T-helper 1 cell treated with Interleukin-12 subunit alpha and Interleukin-12 subunit beta and Interleukin-4 antibody, amounts not matched to agents 30 μg/mL and 1 μg/mL, for 36 hours (primary cell): Measurements from ENCODE around the gene PRDM5.

Experiments
- H3K27ac Mint-ChIP-seq: one replicate; pipeline ENCODE4 v1.8.0; 2021; ENCODE audit warnings: mild to moderate bottlenecking, mixed read lengths
- H3K27me3 Mint-ChIP-seq: one replicate; pipeline ENCODE4 v1.8.0; 2021; ENCODE audit warnings: low read depth, mixed read lengths
- H3K36me3 Mint-ChIP-seq: one replicate; pipeline ENCODE4 v1.8.0; 2021; ENCODE audit warnings: low read depth, mixed read lengths
- H3K4me1 Mint-ChIP-seq: one replicate; pipeline ENCODE4 v1.8.0; 2021; ENCODE audit warnings: low read depth, mixed read lengths
- H3K4me3 Mint-ChIP-seq: one replicate; pipeline ENCODE4 v1.8.0; 2021; ENCODE audit warnings: mild to moderate bottlenecking, moderate library complexity, mixed read lengths
- H3K9me3 Mint-ChIP-seq: one replicate; pipeline ENCODE4 v1.8.0; 2021; ENCODE audit warnings: mixed read lengths

PRDM5 gene

DNA sequence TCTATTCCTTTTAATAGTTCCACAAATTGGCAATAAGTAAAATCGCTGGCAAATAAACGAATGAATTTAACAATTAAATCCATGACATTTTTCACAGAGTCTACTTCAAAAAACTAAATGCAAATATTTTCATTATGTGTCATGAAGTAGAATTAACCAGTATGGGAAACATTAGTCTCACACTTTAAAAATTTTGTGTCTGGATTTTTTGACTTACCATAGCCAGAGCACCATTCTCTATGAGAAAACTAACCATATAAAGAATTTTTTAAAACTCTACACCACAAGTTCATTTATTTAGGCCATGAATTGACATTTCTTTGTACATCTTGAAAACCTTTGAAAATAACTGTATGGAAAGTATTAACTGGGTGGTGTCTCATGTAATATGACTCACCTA, 41.2 kb downstream of the PRDM5 start:
- no peak overlapping the region for H3K4me3 Mint-ChIP-seq
- no peaks in the 10 kb centered on the region for H3K9me3 Mint-ChIP-seq

DNA sequence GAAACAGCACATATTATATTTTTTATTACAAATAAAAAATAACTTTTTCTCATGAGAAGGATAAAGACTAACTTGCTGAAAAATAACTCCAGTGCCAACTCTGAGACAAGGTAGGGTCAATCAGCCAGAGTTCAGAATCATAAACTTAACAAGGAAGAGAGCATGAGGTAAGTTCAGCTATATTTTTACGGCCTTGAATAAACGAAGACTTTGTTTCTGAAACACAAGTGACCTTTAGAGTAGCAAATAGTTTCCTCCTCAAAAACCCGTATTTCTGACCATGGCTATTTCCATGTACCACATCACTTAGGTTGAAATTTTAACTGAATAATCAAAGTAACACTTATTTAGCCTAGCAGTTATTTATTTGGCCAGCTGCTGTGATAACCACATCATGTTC, 45.5 kb downstream of the PRDM5 start:
- Mint-ChIP-seq H3K27ac (no peak overlapping the region), H3K4me3 (no peak overlapping the region), H3K27me3 (no peaks in the 10 kb centered on the region), H3K36me3 (no peaks in the 10 kb centered on the region), H3K9me3 (no peaks in the 10 kb centered on the region), H3K4me1 (no peaks in the 10 kb centered on the region)

More for the DNA sequence above, 41.2 kb downstream of the PRDM5 start:
- H3K27ac Mint-ChIP-seq: no peak overlapping the region
- no peaks in the 10 kb centered on the region for H3K36me3 Mint-ChIP-seq
- no peaks in the 10 kb centered on the region for H3K4me1 Mint-ChIP-seq
- no peaks in the 10 kb centered on the region for H3K27me3 Mint-ChIP-seq

DNA sequence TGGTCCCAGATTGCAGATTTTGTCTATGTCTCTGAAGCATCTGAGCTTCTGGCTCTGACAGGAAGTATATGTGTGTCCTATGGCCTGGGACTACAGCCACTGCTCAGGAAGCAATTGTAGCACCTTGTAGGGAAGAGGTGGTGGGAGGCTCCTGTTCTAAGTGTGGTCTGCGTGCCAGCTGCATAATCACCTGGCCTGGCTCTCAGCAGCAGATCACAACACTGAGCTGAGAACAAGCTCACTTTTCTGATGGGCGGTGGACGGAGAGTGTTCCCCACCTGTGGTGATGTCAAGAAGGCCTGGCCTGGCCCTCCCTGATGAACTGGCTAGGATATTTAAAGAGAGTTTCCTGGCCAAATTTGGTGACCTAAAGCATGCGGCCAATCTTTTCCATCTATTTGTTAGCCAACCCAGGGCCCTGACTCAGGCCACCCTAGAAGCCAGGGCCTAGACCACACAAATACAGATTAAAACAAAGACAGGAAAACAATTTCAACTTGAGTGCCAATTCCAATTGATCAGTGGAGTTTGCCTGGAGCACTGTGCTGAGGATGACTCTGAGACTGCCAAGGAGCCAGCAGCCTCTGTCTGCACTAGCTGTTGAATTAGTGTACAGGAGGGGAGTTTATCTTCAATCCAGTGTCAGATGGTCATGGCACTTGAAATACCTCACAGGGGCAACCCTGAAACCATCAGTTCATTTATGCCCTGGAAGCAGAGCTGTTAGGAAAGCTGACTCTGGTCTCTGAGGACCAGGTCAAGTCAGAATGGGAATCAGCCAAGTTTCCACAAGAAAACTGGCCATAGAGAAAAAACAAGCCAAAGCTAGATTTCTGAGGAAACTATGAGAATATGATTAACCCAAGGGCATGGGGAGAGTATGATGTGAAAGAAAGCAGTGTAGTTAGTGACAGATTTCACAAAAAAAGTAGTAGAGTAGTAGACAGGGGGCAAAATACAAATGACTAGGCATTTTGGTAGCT, 47.4 kb downstream of the PRDM5 start:
- H3K4me1 Mint-ChIP-seq: no peaks in the 10 kb centered on the region
- H3K27me3 Mint-ChIP-seq: no peaks in the 10 kb centered on the region
- H3K27ac Mint-ChIP-seq: no peak overlapping the region
- no peaks in the 10 kb centered on the region for H3K36me3 Mint-ChIP-seq
- no peaks in the 10 kb centered on the region for H3K9me3 Mint-ChIP-seq
- no peak overlapping the region for H3K4me3 Mint-ChIP-seq

DNA sequence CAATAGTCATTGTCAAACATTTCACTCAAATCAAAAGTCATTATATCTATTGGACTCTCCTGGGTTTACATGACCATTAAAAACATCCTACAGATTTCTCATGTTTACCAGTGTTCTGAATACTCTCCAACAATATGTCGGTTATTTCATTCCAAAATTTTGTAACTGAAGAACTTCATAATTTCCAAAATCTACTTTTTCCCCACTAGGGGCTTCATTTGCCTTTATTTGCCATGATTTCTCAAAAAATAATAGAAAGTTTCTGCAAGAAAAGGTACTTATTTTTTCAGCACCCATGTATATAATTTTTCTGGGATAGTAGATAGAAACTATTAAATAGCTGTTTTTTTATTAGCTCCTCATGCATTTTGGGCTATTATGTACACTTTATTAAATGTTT, 49.0 kb downstream of the PRDM5 start:
- H3K4me1 Mint-ChIP-seq: no peaks in the 10 kb centered on the region
- no peak overlapping the region for H3K27ac Mint-ChIP-seq
- no peaks in the 10 kb centered on the region for H3K9me3 Mint-ChIP-seq
- H3K27me3 Mint-ChIP-seq: peaks cover 4% of the 10 kb centered on the region
- H3K36me3 Mint-ChIP-seq: no peaks in the 10 kb centered on the region
- no peak overlapping the region for H3K4me3 Mint-ChIP-seq

DNA sequence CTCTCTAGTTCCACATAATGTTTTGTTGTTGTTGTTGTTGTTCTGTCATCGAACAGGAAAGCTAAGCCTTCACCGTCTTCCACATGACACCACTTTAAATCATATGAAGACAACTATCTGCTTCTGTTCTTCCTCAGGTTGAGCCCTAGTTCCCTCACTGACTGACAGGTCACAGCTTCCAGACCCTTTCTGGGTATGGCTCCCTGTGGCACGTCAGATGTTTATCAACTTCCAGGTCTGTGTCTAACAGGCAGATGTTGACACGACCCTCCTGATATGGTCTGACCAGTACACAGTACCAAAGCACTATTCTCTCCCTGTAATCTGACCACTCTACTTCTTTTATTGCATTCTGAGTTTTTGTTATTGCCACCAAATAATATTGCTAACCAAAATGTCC, 51.4 kb downstream of the PRDM5 start:
- H3K9me3 Mint-ChIP-seq: no peaks in the 10 kb centered on the region
- H3K4me3 Mint-ChIP-seq: no peak overlapping the region
- no peaks in the 10 kb centered on the region for H3K36me3 Mint-ChIP-seq
- H3K27me3 Mint-ChIP-seq: peaks cover 4% of the 10 kb centered on the region
- H3K27ac Mint-ChIP-seq: no peak overlapping the region
- H3K4me1 Mint-ChIP-seq: no peaks in the 10 kb centered on the region

DNA sequence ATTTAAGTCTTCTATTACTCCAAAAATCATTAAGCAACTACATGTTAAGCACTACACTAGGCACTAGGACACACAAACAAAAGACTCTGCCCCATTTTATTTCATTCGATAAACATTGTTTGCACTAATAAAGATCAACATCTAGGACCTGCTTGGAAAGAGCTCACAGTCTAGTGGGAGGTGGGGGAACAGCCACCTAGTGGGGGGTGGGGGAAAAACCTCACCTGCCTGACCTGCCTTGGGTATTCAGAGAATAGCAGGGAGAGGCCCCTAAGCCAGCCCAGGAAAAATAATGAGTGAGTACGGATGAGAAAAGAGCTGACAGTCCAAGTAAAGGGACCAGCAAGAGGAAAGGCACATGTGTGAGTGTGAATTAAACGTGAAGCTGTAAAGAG, 52.2 kb downstream of the PRDM5 start:
- peaks cover 4% of the 10 kb centered on the region for H3K27me3 Mint-ChIP-seq
- no peak overlapping the region for H3K4me3 Mint-ChIP-seq
- H3K27ac Mint-ChIP-seq: no peak overlapping the region
- no peaks in the 10 kb centered on the region for H3K36me3 Mint-ChIP-seq
- no peaks in the 10 kb centered on the region for H3K4me1 Mint-ChIP-seq
- H3K9me3 Mint-ChIP-seq: no peaks in the 10 kb centered on the region

DNA sequence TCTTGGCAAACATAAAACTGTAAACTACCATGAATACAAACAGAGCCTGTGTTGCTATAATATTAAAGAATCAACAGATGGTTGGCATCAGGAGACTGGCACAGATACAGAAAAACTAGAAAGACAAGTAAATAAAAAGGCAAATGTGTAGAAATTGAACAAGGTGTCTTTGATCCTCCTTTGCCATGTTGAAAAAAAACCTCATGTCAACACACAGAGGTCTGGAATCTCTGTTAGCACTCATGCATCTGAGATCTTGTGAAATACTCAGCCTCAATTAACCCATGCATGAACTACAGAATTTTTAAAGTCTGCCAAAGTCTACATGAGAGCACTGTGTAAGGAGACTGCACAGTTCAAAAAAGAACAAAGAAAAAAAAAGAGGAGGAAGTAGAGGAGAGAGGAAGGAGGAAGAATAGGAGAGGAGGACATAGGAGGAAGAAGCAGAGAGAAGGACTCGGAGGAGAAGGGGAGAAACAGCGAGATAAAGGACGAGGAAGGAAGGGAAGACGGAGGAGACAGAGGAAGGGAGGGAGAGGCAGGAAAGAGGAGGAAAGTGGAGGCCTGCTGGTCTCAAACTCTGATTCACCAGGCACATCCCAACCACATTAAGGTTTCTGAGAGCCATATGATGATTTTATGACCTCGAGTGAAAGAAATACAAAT, 52.8 kb downstream of the PRDM5 start:
- Mint-ChIP-seq H3K4me1 (no peaks in the 10 kb centered on the region), H3K27ac (no peak overlapping the region), H3K27me3 (peaks cover 4% of the 10 kb centered on the region), H3K4me3 (no peak overlapping the region), H3K36me3 (no peaks in the 10 kb centered on the region), H3K9me3 (no peaks in the 10 kb centered on the region)

DNA sequence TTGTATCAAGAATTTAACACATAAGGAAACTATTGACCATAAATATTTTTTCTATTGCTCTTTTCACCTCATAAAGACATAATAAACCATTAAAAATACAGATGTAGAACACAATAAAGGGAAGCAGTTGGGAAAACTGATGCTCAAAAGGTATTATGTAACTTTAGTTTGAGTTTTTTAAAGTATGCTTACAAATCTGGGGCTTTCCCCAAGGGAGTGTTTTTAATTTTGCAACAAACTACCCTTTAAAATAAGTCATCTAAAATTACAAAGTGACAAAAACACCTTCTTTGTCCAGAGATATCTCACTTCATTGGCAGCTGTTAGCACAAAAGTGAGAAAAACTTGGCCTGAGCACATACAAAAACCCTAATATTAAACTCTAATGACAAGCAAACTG, 55.0 kb downstream of the PRDM5 start:
- H3K36me3 Mint-ChIP-seq: no peaks in the 10 kb centered on the region
- H3K27ac Mint-ChIP-seq: no peak overlapping the region
- no peak overlapping the region for H3K4me3 Mint-ChIP-seq

DNA sequence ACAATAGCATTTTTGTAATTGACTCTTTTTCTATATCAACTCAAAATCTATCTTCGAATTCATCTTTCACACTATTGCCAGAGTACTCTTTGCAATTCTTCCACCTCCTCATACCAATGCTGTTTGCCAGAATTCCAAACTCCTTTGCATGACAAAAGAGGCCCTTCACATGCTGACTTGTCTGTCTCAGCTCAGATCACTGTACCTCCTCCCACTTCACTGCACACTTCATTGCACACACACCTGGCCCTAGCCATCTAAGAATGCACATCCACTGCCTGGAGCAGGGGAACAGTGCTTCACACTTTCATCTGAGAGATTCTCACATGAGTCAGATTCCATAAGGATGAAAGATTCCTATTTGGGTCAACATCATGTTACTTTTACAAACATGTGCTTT, 56.5 kb downstream of the PRDM5 start:
- Mint-ChIP-seq H3K27ac (no peak overlapping the region), H3K4me1 (no peaks in the 10 kb centered on the region), H3K27me3 (peaks cover 4% of the 10 kb centered on the region), H3K9me3 (no peaks in the 10 kb centered on the region), H3K36me3 (no peaks in the 10 kb centered on the region), H3K4me3 (no peak overlapping the region)

More for the DNA sequence above, 55.0 kb downstream of the PRDM5 start:
- Mint-ChIP-seq H3K9me3 (no peaks in the 10 kb centered on the region), H3K27me3 (peaks cover 4% of the 10 kb centered on the region), H3K4me1 (no peaks in the 10 kb centered on the region)

DNA sequence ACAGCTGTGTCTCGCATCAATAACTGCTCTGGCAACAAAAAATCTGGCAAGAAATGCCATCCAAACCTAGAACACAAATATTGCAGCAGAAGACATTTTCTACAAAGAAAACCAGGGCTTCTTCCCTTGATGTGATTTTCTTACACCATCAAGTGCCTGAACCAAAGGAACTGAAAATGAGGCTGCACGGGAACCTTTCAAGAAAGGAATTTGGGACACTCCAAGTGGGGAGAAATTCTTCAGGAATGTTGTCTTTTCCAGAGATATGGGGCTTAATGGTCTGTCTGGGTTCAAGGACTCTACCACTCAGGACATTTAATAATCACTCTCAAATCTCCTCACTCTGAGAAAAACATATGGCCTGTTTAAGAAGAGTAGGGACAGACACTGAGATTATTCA, 57.6 kb downstream of the PRDM5 start:
- peaks cover 4% of the 10 kb centered on the region for H3K27me3 Mint-ChIP-seq
- H3K9me3 Mint-ChIP-seq: no peaks in the 10 kb centered on the region
- no peak overlapping the region for H3K4me3 Mint-ChIP-seq
- H3K36me3 Mint-ChIP-seq: no peaks in the 10 kb centered on the region
- no peak overlapping the region for H3K27ac Mint-ChIP-seq
- no peaks in the 10 kb centered on the region for H3K4me1 Mint-ChIP-seq

DNA sequence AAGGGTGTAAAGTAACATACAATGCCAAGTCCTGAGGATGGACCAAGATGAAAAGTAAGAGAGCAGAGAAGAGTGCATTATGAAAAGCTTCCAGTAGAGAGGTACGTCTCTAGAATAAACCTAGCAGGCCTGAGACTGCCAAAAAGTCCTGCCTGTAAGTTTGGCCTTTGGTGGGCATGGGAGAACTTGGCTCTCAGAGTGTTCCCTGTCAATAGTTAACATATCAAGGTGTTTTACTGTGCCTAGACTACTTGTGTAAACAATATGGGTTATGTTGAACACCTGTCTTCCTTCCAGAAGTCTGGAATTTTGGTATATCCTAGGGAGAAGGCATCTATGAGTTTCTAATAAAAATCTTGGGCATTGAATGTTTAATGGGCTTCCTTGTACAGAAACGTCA, 60.1 kb downstream of the PRDM5 start:
- Mint-ChIP-seq H3K27me3 (peaks cover 3% of the 10 kb centered on the region), H3K4me1 (no peaks in the 10 kb centered on the region), H3K4me3 (no peak overlapping the region), H3K27ac (no peak overlapping the region), H3K9me3 (no peaks in the 10 kb centered on the region), H3K36me3 (no peaks in the 10 kb centered on the region)

DNA sequence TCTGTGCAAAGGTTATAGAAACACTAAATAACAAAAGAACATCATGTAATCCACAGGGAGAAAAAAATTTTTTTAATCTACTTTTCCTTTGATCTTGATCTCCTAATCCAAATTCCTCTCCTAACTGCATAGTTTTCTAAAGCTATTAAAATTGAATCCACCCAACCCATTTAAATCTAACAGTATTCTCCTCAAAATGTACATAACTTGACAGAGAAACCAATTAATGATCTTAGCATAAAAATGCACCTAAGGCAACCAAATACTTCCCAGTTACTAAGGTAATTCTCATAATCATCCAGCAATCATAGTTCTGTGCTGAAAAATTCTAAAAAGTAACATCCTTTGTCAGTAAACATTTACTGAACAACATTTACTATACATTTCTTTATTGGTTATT, 60.7 kb downstream of the PRDM5 start:
- H3K9me3 Mint-ChIP-seq: no peaks in the 10 kb centered on the region
- no peaks in the 10 kb centered on the region for H3K4me1 Mint-ChIP-seq
- no peak overlapping the region for H3K4me3 Mint-ChIP-seq
- no peaks in the 10 kb centered on the region for H3K36me3 Mint-ChIP-seq
- peaks cover 3% of the 10 kb centered on the region for H3K27me3 Mint-ChIP-seq
- no peak overlapping the region for H3K27ac Mint-ChIP-seq

DNA sequence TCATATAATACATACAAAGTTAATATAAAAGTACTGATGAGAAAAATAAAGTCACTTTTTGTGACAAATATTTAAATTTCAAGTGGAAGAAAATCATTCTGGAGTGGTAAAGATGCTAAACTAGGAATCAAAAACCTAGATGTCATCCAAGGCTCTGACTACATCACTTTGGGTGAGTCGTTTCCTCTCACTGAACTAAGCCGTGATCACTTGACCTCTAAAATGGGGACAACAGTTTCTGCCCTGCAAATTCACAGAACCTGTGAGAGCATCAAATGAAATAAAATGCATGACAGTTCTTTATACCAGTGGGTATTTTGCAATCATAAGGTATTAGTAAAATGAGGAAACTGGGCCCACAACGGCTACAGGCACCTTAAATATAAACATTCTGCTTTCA, 63.8 kb downstream of the PRDM5 start:
- Mint-ChIP-seq H3K4me1 (no peaks in the 10 kb centered on the region), H3K4me3 (no peak overlapping the region), H3K27ac (no peak overlapping the region), H3K9me3 (no peaks in the 10 kb centered on the region), H3K36me3 (no peaks in the 10 kb centered on the region), H3K27me3 (peaks cover 3% of the 10 kb centered on the region)

DNA sequence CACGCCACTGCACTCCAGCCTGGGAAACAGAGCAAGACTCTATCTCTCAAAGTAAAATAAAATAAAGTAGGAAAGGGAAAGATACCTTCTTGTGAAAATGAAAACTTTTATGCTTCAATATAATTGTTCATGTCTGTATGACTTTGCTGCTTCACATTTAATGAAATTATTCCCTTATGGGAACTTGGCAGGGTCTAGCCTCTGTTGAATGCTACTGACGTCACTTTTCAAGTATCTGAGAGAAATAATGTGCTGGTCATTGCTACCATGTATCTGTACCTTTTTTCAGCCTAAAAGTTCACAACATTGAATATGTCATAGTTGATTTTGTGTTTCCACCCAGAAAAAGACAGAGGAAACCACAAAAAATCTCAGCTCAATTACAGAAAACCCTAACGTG, 65.2 kb downstream of the PRDM5 start:
- no peak overlapping the region for H3K27ac Mint-ChIP-seq
- no peak overlapping the region for H3K4me3 Mint-ChIP-seq
- peaks cover 3% of the 10 kb centered on the region for H3K27me3 Mint-ChIP-seq
- no peaks in the 10 kb centered on the region for H3K36me3 Mint-ChIP-seq
- no peaks in the 10 kb centered on the region for H3K4me1 Mint-ChIP-seq
- H3K9me3 Mint-ChIP-seq: no peaks in the 10 kb centered on the region

DNA sequence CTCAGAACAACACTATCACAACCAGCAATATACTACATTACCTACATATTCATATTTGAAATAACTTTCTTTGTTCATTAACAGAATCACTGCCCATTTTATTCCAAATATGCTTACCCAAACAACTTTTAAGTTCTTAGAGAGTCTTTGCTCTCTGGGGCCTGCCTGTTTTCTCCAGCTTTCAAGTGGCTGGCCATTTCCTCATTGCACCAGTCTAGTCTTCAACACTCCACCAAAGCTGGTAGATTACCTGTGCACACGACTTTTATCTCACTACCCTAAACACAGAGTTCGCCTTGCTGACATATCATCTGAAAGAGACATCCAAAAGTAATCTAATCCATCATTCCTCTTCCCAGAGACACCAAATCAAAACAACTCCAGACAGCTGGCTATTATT, 66.2 kb downstream of the PRDM5 start:
- H3K4me1 Mint-ChIP-seq: no peaks in the 10 kb centered on the region
- H3K36me3 Mint-ChIP-seq: no peaks in the 10 kb centered on the region
- no peak overlapping the region for H3K27ac Mint-ChIP-seq

More for the DNA sequence above, 66.2 kb downstream of the PRDM5 start:
- Mint-ChIP-seq H3K9me3 (no peaks in the 10 kb centered on the region), H3K4me3 (no peak overlapping the region), H3K27me3 (peaks cover 3% of the 10 kb centered on the region)
